Adrenal gland (tissue), 12 donors: ENCODE data around the gene UBE2L3. TPM values are rescaled to one million over a fixed set of nuclear protein-coding genes. Genes with fewer than 3 reads are reported as not detected.

Experiments
- DNase-seq, 7 donors: peaks; one replicate each; pipeline ENCODE4 v3.0.0-alpha.2; 2019 to 2020
- H3K27ac ChIP-seq, 5 donors: fragments of 200-600 bp; sonication (generic) in 4 of 5; 1 replicate in 3 of 5; 2 replicates in 2 of 5; pipeline versions ENCODE4 v1.5.1 to v1.8.0; 2016 to 2020; ENCODE audit warnings: mild to moderate bottlenecking in 1 of 5
- H3K27me3 ChIP-seq: fragments of 200-600 bp; 2 replicates; pipeline ENCODE4 v1.8.0; 2021
- H3K36me3 ChIP-seq, 2 donors: fragments of 200-600 bp; replicated peaks in 1 of 2; 1 replicate in 1 of 2; 2 replicates in 1 of 2; pipeline versions ENCODE4 v1.5.1 to v1.8.0; 2018 to 2022
- H3K4me1 ChIP-seq, 2 donors: fragments of 200-600 bp; replicated peaks in 1 of 2; 1 replicate in 1 of 2; 2 replicates in 1 of 2; pipeline versions ENCODE4 v1.5.1 to v1.8.0; 2018 to 2021
- H3K4me3 ChIP-seq, 4 donors: fragments of 200-600 bp; sonication (generic) in 3 of 4; one replicate each; pipeline ENCODE4 v1.5.1; 2016 to 2018
- H3K9me3 ChIP-seq, 3 donors: fragments of 200-600 bp; sonication (generic) in 1 of 3; replicated peaks in 1 of 3; 1 replicate in 2 of 3; 2 replicates in 1 of 3; pipeline versions ENCODE4 v1.5.1 to v1.8.0; 2016 to 2021
- CTCF ChIP-seq, 6 experiments: fragments of 450-650 bp in 4 of 6; fragments of 200-600 bp in 2 of 6; sonication (generic) in 1 of 6; IDR thresholded peaks; 1 replicate in 5 of 6; 2 replicates in 1 of 6; pipeline versions ENCODE4 v1.5.1 to v1.8.0; 2016 to 2021; ENCODE audit warnings: antibody characterized with exemption in 6 of 6, mild to moderate bottlenecking in 2 of 6, moderate library complexity in 1 of 6
- POLR2A ChIP-seq, 2 donors: fragments of 450-650 bp; IDR thresholded peaks; one replicate each; pipeline ENCODE4 v1.6.1; 2017; ENCODE audit warnings: antibody characterized with exemption in 2 of 2, mild to moderate bottlenecking in 2 of 2, moderate library complexity in 1 of 2
- WGBS, 4 donors: extraction: QIAGEN DNeasy Blood & Tissue Kit in 2 of 4; methylation state at CpG; one replicate each; pipeline versions ENCODE4 v1.1.5 to v1.1.7; 2013 to 2017; 5-methylcytosine and 5-hydroxymethylcytosine counted together
- intact Hi-C, 2 donors: fragments of 100-400 bp; cut with DNase I; formaldehyde crosslinking; loops; one replicate each; pipeline versions ENCODE4 v1.14.1 to v1.15.0; 2022 to 2023
- microRNA counts, 2 donors: library from miRNA; unstranded; fragments of <30 nt; microRNA quantifications; one replicate each; lab custom pipeline; 2016
- microRNA-seq, 3 donors: library from miRNA; unstranded; fragments of <30 nt; microRNA quantifications; one replicate each; pipeline ENCODE4, GENCODE V29; 2017 to 2020
- polyA plus RNA-seq, 3 donors: library from polyadenylated mRNA; stranded (reverse); fragments of 200-250 nt in 2 of 3; fragments of 350-450 nt in 1 of 3; fragmentation: Illumina TruSeq in 1 of 3; extraction: RNeasy Lipid Tissue Mini Kit (QIAGEN cat#74804) in 1 of 3; gene quantifications; one replicate each; pipeline ENCODE4 v1.2.3, GENCODE V29; 2013 to 2014
- small RNA-seq, 2 donors: library from RNA; depleted of rRNA; stranded (forward); fragments of <200 nt; gene quantifications; one replicate each; pipeline ENCODE3, GENCODE V24; 2016
- total RNA-seq, 9 donors: library from RNA; depleted of rRNA in 4 of 9; stranded (reverse); fragments of >200 nt in 4 of 9; fragments of 120-200 nt in 1 of 9; fragmentation: NEBNext Ultra II Directional in 1 of 9; extraction: Animal tissue kit (Norgen Biotek cat#: 25700) in 1 of 9; gene quantifications; one replicate each; pipeline versions ENCODE4 v1.1.0 to v1.2.4, GENCODE V29; 2013 to 2023
- donor health status: healthy with polysubstance abuse.
- donor health status: Bipolar disorder and iron deficiency.
- donor health status: DM: yes; HTN: yes; CAD: no.
- donor health status: DM: no; HTN: no; CAD: no.
- donor health status: DM: no; HTN: no; CAD: no.
- donor health status: DM: yes; HTN: yes; CAD: no.

Gene UBE2L3
- total and polyA plus RNA-seq, 12 donors: 48.5 to 142 (median 61.8) TPM

GRCh38 chr22:21669026-21669425 lies 101.5 kb downstream of the UBE2L3 start:
- intact Hi-C loops: no loop called here
- Histone ChIP-seq H3K4me3 (no peak overlapping the region), H3K36me3 (peaks cover 0 to 43% of the 10 kb centered on the region in 2 donors), H3K27me3 (no peaks in the 10 kb centered on the region), H3K9me3 (no peaks in the 10 kb centered on the region), H3K27ac (no peak overlapping the region), H3K4me1 (peaks cover 4 to 10% of the 10 kb centered on the region in 2 donors)
- WGBS, 4 donors: 92 to 97% (median 93%) methylated on average over 8 to 9 of the region's 9 CpGs
- TF ChIP-seq CTCF (IDR thresholded peaks at IDR 0.05): no peak
- no peak for TF ChIP-seq POLR2A (IDR thresholded peaks at IDR 0.05)
- DNase-seq: no peak

- Histone ChIP-seq H3K36me3 (peaks cover 0 to 57% of the 10 kb centered on the region in 2 donors), H3K27me3 (no peaks in the 10 kb centered on the region), H3K4me1 (peaks cover 0 to 4% of the 10 kb centered on the region in 2 donors), H3K27ac (no peak overlapping the region), H3K4me3 (no peak overlapping the region), H3K9me3 (no peaks in the 10 kb centered on the region)
- TF ChIP-seq POLR2A (IDR thresholded peaks at IDR 0.05) (no peak), CTCF (IDR thresholded peaks at IDR 0.05) (no peak)
- WGBS, 4 donors: 75 to 92% (median 83%) methylated on average over 5 to 6 of the region's 6 CpGs
- intact Hi-C loops: no loop called here
- DNase-seq: no peak
Measured at GRCh38 chr22:21672107-21672629, 104.7 kb downstream of the UBE2L3 start.

MicroRNAs within 50 kb of the gene (microRNA counts, 767-probe panel; counts per million panel counts)
- microRNA hsa-miR-130b-3p (lab: Ali Mortazavi, UCI): 0 counts per million in 2 donors
- 0 counts per million in 2 donors for microRNA hsa-miR-301b (lab: Ali Mortazavi, UCI)

Small RNA genes within 50 kb of the gene (microRNA-seq; reads per million reads assigned to microRNA genes)
- gene MIR130B: 151 to 309 (median 306) reads per million in 3 donors
- gene MIR301B: 1.1 to 1.7 (median 1.3) reads per million in 3 donors

Small RNA genes within 50 kb of the gene (small RNA-seq; reads per million reads assigned to genes)
- gene MIR301B (1.5 to 1.9 reads per million in 2 donors), gene RF00492 (0 reads per million in 2 donors), gene RN7SKP221 (0 reads per million in 2 donors)

Other genes starting within 250 kb of the UBE2L3 start
- under 1 TPM in 4 of 9 donors, not detected in 5; 0.06 to 0.31 (median 0.19) TPM for gene RIMBP3B, start 184.0 kb upstream of the UBE2L3 start, total RNA-seq
- under 1 TPM in 2 of 3 donors, not detected in 1; 0.03 to 0.13 TPM for gene RIMBP3B, start 184.0 kb upstream of the UBE2L3 start, polyA plus RNA-seq
- gene HIC2, start 150.3 kb upstream of the UBE2L3 start, total RNA-seq: 1 to 10 TPM; 1.8 to 7.9 (median 2.6) TPM
- gene HIC2, start 150.3 kb upstream of the UBE2L3 start, polyA plus RNA-seq: 1 to 10 TPM in 1 of 3 donors, under 1 TPM in 2; 0.57 to 2.7 (median 0.94) TPM
- gene TMEM191C, start 100.3 kb upstream of the UBE2L3 start, total RNA-seq: 1 to 10 TPM in 3 of 9 donors, under 1 TPM in 4, not detected in 2; 0.14 to 7.7 (median 0.98) TPM
- gene TMEM191C, start 100.3 kb upstream of the UBE2L3 start, polyA plus RNA-seq: 1 to 10 TPM in 2 of 3 donors, under 1 TPM in 1; 0.35 to 4.1 (median 3.6) TPM
- 1 to 10 TPM in 1 of 9 donors, under 1 TPM in 6, not detected in 2; 0.19 to 2.5 (median 0.28) TPM for gene RIMBP3C, start 16.3 kb upstream of the UBE2L3 start, total RNA-seq
- under 1 TPM in 1 of 3 donors, not detected in 2; 0.18 TPM for gene RIMBP3C, start 16.3 kb upstream of the UBE2L3 start, polyA plus RNA-seq
- 10 to 100 TPM in 8 of 9 donors, 1 to 10 TPM in 1; 8.9 to 33.6 (median 17.4) TPM for gene YDJC, start 62.3 kb downstream of the UBE2L3 start, total RNA-seq
- gene YDJC, start 62.3 kb downstream of the UBE2L3 start, polyA plus RNA-seq: 10 to 100 TPM in 2 of 3 donors, 1 to 10 TPM in 1; 2.5 to 36.2 (median 31.2) TPM
- gene CCDC116, start 65.0 kb downstream of the UBE2L3 start, total RNA-seq: under 1 TPM in 7 of 9 donors, not detected in 2; 0.19 to 0.50 (median 0.28) TPM
- 1 to 10 TPM in 1 of 3 donors, under 1 TPM in 1, not detected in 1; 0.77 to 1.9 TPM for gene CCDC116, start 65.0 kb downstream of the UBE2L3 start, polyA plus RNA-seq
- gene SDF2L1, start 74.6 kb downstream of the UBE2L3 start, total RNA-seq: 10 to 100 TPM; 14.0 to 83.9 (median 27.4) TPM
- 10 to 100 TPM; 15.3 to 37.5 (median 19.1) TPM for gene SDF2L1, start 74.6 kb downstream of the UBE2L3 start, polyA plus RNA-seq
- 10 to 100 TPM; 32.2 to 58.1 (median 42.0) TPM for gene PPIL2, start 98.3 kb downstream of the UBE2L3 start, total RNA-seq
- gene PPIL2, start 98.3 kb downstream of the UBE2L3 start, polyA plus RNA-seq: 10 to 100 TPM; 33.6 to 65.6 (median 61.7) TPM
- gene YPEL1, start 168.1 kb downstream of the UBE2L3 start, total RNA-seq: 10 to 100 TPM in 1 of 9 donors, 1 to 10 TPM in 8; 1.1 to 19.4 (median 3.0) TPM
- gene YPEL1, start 168.1 kb downstream of the UBE2L3 start, polyA plus RNA-seq: 1 to 10 TPM in 2 of 3 donors, under 1 TPM in 1; 0.84 to 4.4 (median 1.8) TPM